ENCODE data around the gene OSBPL7. TPM values are rescaled to one million over a fixed set of nuclear protein-coding genes. Genes with fewer than 3 reads are reported as not detected.

OSBPL7 gene
- total and polyA plus RNA-seq, 7 donors, result 2.9 to 40.8 (median 7.8) TPM

DNA sequence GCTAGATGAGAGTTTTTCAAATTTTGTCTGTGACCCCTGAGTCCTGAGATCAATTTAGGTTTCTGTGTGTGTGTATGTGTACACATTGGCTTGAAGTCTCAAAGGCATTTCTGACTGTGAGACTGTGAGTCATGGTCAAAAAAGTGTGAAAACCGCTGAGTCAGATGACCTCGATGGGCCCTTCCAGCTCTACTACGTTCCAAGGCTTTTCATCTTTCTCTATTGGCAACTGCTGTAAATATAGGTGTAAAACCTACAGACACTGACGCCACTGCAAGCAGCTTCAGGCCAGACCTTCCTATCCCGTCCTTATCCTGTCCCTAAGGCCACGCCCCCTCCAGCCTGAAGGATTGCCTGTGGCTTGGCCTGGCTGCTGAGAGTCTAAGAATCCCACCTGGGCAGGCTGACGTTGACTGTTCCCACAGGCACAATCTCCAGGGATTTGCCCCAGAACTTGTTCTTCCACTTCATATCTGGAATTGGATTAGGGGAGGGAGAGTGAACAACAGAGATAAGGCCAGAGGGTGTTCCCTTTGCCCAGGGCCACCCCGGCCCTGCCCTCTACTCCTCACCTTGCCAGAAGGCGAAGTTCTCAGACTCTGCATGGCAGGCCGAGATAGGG is 11.3 kb downstream of the OSBPL7 start:
- Histone ChIP-seq H3K9me3 (no peaks in the 10 kb centered on the region), H3K4me1 (peaks cover 0 to 9% (median 0%) of the 10 kb centered on the region in 4 donors), H3K27ac (peak overlapping the region in 1 of 4 donors; percentile 32), H3K27me3 (no peaks in the 10 kb centered on the region), H3K4me3 (no peak overlapping the region), H3K36me3 (peaks cover 0 to 58% (median 16%) of the 10 kb centered on the region in 4 donors)
- 15 to 63% methylated on average over 10 of the region's 10 CpGs for WGBS, 2 donors
- peak; percentile 63 for DNase-seq
- TF ChIP-seq, protein P1, sequence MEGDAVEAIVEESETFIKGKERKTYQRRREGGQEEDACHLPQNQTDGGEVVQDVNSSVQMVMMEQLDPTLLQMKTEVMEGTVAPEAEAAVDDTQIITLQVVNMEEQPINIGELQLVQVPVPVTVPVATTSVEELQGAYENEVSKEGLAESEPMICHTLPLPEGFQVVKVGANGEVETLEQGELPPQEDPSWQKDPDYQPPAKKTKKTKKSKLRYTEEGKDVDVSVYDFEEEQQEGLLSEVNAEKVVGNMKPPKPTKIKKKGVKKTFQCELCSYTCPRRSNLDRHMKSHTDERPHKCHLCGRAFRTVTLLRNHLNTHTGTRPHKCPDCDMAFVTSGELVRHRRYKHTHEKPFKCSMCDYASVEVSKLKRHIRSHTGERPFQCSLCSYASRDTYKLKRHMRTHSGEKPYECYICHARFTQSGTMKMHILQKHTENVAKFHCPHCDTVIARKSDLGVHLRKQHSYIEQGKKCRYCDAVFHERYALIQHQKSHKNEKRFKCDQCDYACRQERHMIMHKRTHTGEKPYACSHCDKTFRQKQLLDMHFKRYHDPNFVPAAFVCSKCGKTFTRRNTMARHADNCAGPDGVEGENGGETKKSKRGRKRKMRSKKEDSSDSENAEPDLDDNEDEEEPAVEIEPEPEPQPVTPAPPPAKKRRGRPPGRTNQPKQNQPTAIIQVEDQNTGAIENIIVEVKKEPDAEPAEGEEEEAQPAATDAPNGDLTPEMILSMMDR (IDR thresholded peaks at IDR 0.05), result no peak
- TF ChIP-seq POLR2AphosphoS5 (IDR thresholded peaks at IDR 0.05) (no peak), POLR2A (IDR thresholded peaks at IDR 0.05) (no peak), EP300 (IDR thresholded peaks at IDR 0.05) (no peak)
- intact Hi-C loops (cut with DNase I), result no loop called here

DNA sequence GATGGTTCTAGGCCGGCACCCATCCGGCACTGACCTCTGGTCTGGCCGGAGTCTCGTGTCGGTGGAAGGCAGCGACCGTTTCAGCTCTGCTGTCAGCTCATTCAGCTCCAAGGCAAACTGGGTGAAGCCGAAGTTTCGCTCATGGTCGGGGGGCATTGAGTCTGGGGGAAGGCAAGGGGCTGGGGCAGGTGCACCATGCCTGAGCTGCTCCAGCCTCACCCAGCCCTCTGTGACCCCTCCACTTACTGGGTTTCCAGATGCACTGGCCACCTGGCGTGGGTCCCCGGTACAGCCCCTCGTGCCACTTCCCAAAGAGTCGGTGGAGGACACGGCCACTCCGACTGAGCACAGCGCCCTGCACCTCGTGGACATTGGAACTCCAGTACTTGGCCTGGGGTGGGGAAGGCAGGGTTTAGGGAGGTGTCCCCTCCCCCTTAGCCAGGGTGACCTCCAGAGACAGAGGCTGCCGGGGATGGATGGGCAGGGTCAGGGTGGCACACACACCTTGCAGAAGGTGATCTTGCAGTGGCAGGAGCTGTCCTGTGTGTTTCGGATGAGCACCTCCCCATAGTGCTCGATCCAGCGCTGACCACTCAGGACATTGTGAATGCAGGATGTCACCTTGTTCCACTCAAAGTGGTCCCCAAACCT is 12.6 kb downstream of the OSBPL7 start:
- Histone ChIP-seq H3K9me3 (no peaks in the 10 kb centered on the region), H3K36me3 (peaks cover 0 to 45% (median 14%) of the 10 kb centered on the region in 4 donors), H3K27me3 (no peaks in the 10 kb centered on the region), H3K4me3 (no peak overlapping the region), H3K27ac (no peak overlapping the region), H3K4me1 (peaks cover 0 to 9% (median 0%) of the 10 kb centered on the region in 4 donors)
- peak; percentile 59 for DNase-seq
- 94 to 96% methylated on average over 22 of the region's 22 CpGs for WGBS, 2 donors
- intact Hi-C loops (cut with DNase I), result no loop called here
- TF ChIP-seq POLR2A (IDR thresholded peaks at IDR 0.05) (no peak), POLR2AphosphoS5 (IDR thresholded peaks at IDR 0.05) (no peak), EP300 (IDR thresholded peaks at IDR 0.05) (no peak)
- TF ChIP-seq, protein P1 (IDR thresholded peaks at IDR 0.05), result no peak

DNA sequence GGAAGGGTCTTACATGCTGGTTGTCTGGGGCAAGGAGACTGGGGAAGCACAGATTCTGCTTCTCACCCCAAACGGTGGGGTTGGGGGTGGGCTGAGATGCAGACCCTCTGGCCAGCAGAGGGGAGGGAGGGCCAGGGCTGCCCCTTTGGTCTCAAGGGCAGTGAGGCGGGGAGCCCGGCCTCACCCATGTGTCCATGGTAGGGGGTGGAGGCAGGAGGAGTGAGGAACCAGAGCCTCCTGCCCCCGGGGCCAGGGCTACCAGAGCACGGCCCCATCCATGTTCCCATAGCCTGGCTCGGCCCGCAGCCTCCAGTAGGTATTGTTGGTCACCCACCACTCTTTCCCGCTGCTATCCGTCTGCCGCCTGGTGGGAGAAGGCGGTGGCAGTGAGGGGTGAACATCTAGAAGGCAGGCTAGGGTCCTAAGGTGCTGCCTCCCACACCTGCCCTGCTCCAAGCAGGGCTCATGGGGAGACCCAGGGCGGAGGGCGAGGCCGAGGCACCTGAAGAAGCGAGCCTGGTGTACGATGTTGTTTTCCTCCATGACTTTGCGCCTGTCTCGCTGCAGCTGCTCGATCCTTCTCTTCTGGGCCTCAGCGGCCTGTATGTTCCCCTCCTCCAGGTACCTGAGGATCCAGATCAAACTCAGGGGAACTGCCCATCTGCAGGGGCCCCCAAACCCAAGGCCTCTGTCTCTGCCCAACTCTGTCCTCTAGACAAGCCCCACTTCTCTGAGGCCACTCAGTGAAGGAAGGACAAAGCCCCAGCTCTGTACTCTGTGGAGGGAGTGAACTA is 13.4 kb downstream of the OSBPL7 start:
- Histone ChIP-seq H3K27ac (no peak overlapping the region), H3K27me3 (no peaks in the 10 kb centered on the region), H3K4me1 (peaks cover 0 to 9% (median 0%) of the 10 kb centered on the region in 4 donors), H3K9me3 (no peaks in the 10 kb centered on the region), H3K4me3 (no peak overlapping the region), H3K36me3 (peaks cover 0 to 38% (median 11%) of the 10 kb centered on the region in 4 donors)
- DNase-seq, result peak; percentile 52
- intact Hi-C loops (cut with DNase I), result no loop called here
- WGBS, 2 donors, result 92 to 95% methylated on average over 20 of the region's 20 CpGs
- TF ChIP-seq EP300 (IDR thresholded peaks at IDR 0.05) (no peak), POLR2AphosphoS5 (IDR thresholded peaks at IDR 0.05) (no peak), POLR2A (IDR thresholded peaks at IDR 0.05) (no peak)
- TF ChIP-seq, protein P1 (IDR thresholded peaks at IDR 0.05), result no peak

DNA sequence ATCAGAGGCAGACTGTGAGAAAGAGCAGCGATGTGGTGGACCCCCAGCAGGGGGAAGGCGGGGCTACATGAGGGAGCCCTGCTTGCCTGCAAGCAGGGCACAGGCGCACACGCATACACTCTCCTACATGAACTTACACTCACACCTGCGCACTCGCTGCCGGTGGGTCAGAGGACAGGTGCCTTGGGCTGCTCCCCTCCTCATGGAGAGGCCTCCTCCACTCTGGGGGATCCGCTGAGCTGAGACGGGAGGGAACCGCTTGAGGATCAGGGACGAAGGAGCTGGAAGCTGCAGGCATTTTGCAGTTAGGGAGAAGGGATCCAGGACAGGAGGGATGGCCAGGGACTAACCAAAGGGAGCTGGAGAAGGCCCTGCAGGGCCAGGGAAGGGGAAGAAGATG is 14.2 kb downstream of the OSBPL7 start:
- peaks cover 0 to 9% (median 0%) of the 10 kb centered on the region in 4 donors for H3K4me1 ChIP-seq
- WGBS, 2 donors, result 87 to 93% methylated on average over 11 of the region's 11 CpGs
- H3K9me3 ChIP-seq, result no peaks in the 10 kb centered on the region
- TF ChIP-seq POLR2AphosphoS5 (IDR thresholded peaks at IDR 0.05) (no peak), POLR2A (IDR thresholded peaks at IDR 0.05) (no peak), EP300 (IDR thresholded peaks at IDR 0.05) (no peak)
- TF ChIP-seq, protein P1 (IDR thresholded peaks at IDR 0.05), result no peak
- H3K36me3 ChIP-seq, result peaks cover 0 to 30% (median 11%) of the 10 kb centered on the region in 4 donors
- DNase-seq, result peak; percentile 37
- H3K27ac ChIP-seq, result no peak overlapping the region
- H3K4me3 ChIP-seq, result no peak overlapping the region
- intact Hi-C loops (cut with DNase I), result no loop called here
- H3K27me3 ChIP-seq, result no peaks in the 10 kb centered on the region

All from sigmoid colon (tissue), 7 donors.